ENCODE data around the gene PIGU. TPM values are rescaled to one million over a fixed set of nuclear protein-coding genes. Genes with fewer than 3 reads are reported as not detected.

The PIGU gene
- total and polyA plus RNA-seq, 9 of the 15 experiments (the other 6 are each of a cell fraction or from before 2014, with no cell fraction given), result 6.5 to 100 (median 28.1) TPM

DNA sequence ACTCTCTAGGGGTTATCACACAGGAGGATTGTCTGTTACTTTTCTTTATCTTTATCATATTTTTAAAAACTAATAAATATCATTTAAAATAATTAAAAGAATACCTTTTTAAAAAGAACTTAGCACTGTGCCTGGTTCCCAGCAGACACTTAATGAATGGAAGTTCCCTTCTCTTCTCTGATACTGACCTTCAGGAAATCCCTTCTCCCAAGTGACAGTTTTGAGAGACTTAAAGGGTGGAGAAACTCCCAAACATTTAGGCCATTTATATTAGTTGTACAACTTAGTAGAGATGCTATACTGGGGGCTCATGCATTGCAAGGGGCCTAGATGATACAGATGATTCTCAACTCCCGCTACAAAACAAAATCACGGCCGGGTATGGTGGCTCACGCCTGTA is 99.8 kb downstream of the PIGU start:
- POLR2A ChIA-PET, result interaction anchor here (0.8 kb wide), 1 partner anchor 134 kb away, joined by 3 read pairs; no protein-coding TSS in a partner anchor
- TF ChIP-seq TAF9B (IDR thresholded peaks at IDR 0.05; ENCODE audit: partially characterized antibody) (no peak), ZNF23 (CRISPR knock-in tag; IDR thresholded peaks at IDR 0.05) (no peak), TCF7 (IDR thresholded peaks at IDR 0.05; ENCODE audit: borderline replicate concordance) (no peak), NFE2L1 (tag; IDR thresholded peaks at IDR 0.05; ENCODE audit: borderline replicate concordance, low read depth) (no peak), PHF21A (IDR thresholded peaks at IDR 0.05; ENCODE audit: borderline replicate concordance, low read depth) (no peak), POLR2G (IDR thresholded peaks at IDR 0.05; ENCODE audit: low read depth, low read length) (no peak), MCM5 (IDR thresholded peaks at IDR 0.05; ENCODE audit: low read depth) (no peak), GATAD2A (IDR thresholded peaks at IDR 0.05) (no peak), ATF7 (IDR thresholded peaks at IDR 0.05) (no peak), DPF2 (IDR thresholded peaks at IDR 0.05) (no peak), ELF2 (CRISPR knock-in tag; IDR thresholded peaks at IDR 0.05) (no peak), ESRRB (CRISPR knock-in tag; IDR thresholded peaks at IDR 0.05; ENCODE audit: borderline replicate concordance) (no peak)
- TF ChIP-seq, protein P1, sequence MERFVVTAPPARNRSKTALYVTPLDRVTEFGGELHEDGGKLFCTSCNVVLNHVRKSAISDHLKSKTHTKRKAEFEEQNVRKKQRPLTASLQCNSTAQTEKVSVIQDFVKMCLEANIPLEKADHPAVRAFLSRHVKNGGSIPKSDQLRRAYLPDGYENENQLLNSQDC (CRISPR knock-in tag; IDR thresholded peaks at IDR 0.05), result no peak
- TF ChIP-seq, protein P2, sequence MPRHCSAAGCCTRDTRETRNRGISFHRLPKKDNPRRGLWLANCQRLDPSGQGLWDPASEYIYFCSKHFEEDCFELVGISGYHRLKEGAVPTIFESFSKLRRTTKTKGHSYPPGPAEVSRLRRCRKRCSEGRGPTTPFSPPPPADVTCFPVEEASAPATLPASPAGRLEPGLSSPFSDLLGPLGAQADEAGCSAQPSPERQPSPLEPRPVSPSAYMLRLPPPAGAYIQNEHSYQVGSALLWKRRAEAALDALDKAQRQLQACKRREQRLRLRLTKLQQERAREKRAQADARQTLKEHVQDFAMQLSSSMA (CRISPR knock-in tag; IDR thresholded peaks at IDR 0.05), result no peak
- TF ChIP-seq, protein P3, sequence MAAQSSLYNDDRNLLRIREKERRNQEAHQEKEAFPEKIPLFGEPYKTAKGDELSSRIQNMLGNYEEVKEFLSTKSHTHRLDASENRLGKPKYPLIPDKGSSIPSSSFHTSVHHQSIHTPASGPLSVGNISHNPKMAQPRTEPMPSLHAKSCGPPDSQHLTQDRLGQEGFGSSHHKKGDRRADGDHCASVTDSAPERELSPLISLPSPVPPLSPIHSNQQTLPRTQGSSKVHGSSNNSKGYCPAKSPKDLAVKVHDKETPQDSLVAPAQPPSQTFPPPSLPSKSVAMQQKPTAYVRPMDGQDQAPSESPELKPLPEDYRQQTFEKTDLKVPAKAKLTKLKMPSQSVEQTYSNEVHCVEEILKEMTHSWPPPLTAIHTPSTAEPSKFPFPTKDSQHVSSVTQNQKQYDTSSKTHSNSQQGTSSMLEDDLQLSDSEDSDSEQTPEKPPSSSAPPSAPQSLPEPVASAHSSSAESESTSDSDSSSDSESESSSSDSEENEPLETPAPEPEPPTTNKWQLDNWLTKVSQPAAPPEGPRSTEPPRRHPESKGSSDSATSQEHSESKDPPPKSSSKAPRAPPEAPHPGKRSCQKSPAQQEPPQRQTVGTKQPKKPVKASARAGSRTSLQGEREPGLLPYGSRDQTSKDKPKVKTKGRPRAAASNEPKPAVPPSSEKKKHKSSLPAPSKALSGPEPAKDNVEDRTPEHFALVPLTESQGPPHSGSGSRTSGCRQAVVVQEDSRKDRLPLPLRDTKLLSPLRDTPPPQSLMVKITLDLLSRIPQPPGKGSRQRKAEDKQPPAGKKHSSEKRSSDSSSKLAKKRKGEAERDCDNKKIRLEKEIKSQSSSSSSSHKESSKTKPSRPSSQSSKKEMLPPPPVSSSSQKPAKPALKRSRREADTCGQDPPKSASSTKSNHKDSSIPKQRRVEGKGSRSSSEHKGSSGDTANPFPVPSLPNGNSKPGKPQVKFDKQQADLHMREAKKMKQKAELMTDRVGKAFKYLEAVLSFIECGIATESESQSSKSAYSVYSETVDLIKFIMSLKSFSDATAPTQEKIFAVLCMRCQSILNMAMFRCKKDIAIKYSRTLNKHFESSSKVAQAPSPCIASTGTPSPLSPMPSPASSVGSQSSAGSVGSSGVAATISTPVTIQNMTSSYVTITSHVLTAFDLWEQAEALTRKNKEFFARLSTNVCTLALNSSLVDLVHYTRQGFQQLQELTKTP (IDR thresholded peaks at IDR 0.05; ENCODE audit: low read depth in 1 of 2, partially characterized antibody in 2 of 2), result no peak
- TF ChIP-seq, protein P4, sequence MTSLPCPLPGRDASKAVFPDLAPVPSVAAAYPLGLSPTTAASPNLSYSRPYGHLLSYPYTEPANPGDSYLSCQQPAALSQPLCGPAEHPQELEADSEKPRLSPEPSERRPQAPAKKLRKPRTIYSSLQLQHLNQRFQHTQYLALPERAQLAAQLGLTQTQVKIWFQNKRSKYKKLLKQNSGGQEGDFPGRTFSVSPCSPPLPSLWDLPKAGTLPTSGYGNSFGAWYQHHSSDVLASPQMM (CRISPR knock-in tag; IDR thresholded peaks at IDR 0.05), result no peak
- TF ChIP-seq, protein P5, sequence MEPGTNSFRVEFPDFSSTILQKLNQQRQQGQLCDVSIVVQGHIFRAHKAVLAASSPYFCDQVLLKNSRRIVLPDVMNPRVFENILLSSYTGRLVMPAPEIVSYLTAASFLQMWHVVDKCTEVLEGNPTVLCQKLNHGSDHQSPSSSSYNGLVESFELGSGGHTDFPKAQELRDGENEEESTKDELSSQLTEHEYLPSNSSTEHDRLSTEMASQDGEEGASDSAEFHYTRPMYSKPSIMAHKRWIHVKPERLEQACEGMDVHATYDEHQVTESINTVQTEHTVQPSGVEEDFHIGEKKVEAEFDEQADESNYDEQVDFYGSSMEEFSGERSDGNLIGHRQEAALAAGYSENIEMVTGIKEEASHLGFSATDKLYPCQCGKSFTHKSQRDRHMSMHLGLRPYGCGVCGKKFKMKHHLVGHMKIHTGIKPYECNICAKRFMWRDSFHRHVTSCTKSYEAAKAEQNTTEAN (CRISPR knock-in tag; IDR thresholded peaks at IDR 0.05), result no peak
- H2AFZ ChIP-seq (ENCODE audit: low read depth, low read length), result no peak overlapping the region
- intact Hi-C loops (cut with micrococcal nuclease), result no loop called here
- no peak overlapping the region for H3K4me2 ChIP-seq (ENCODE audit: insufficient read depth, low read length)
- no peak for FAIRE-seq
- H3K4me1 ChIP-seq (replicated peaks in 1 of 2; ENCODE audit: control insufficient read depth in 2 of 2, insufficient read depth in 2 of 2, low read length in 2 of 2), result no peaks in the 10 kb centered on the region
- 83% methylated on average over 4 of the region's 4 CpGs for WGBS (ENCODE audit: insufficient coverage, low coverage, missing lambda C conversion rate)
- H3K9me1 ChIP-seq (ENCODE audit: control insufficient read depth, insufficient read depth, low read length), result no peaks in the 10 kb centered on the region
- no peak for ATAC-seq
- no peak overlapping the region for H3K4me3 ChIP-seq
- no TSS peak for BruUV-seq (replicated peaks)
- no peak overlapping the region for H3K27ac ChIP-seq (ENCODE audit: extremely low read depth, low read depth, low read length)
- in situ Hi-C loops (cut with MboI), result no loop called here
- H4K20me1 ChIP-seq (replicated peaks; ENCODE audit: control insufficient read depth, insufficient read depth, low read length), result no peaks in the 10 kb centered on the region
- DNase-seq (ENCODE audit: extremely low read depth in 1 of 4, low spot score in 3 of 4), result no peak
- H3K79me2 ChIP-seq (ENCODE audit: control insufficient read depth, insufficient read depth, low read length), result no peaks in the 10 kb centered on the region
- no peaks in the 10 kb centered on the region for H3K27me3 ChIP-seq (ENCODE audit: control insufficient read depth in 2 of 2, insufficient read depth in 2 of 2, low read length in 2 of 2)
- CTCF ChIA-PET (ENCODE audit: low intra/inter-chr PET ratio), result no interaction called here
- peaks cover 23% of the 10 kb centered on the region; the same call in 2 of the 3 replicates for H3K36me3 ChIP-seq (ENCODE audit: control insufficient read depth, insufficient read depth, low read length)
- no peak overlapping the region for H3K9ac ChIP-seq (ENCODE audit: insufficient read depth in 1 of 2, low read depth in 2 of 2, low read length in 2 of 2)
- no peaks in the 10 kb centered on the region for H3K9me3 ChIP-seq (replicated peaks; ENCODE audit: control insufficient read depth, insufficient read depth, low read depth, low read length)

Measured in K562 (cell line).